Activated naive CD8-positive, alpha-beta T cell treated with anti-CD3 and anti-CD28 coated beads for 36 hours (primary cell): ENCODE measurements around the gene TFDP2. TPM values are rescaled to one million over a fixed set of nuclear protein-coding genes. Genes with fewer than 3 reads are reported as not detected.
"Not testable (repeated sequence)": the region's sequence is repeated elsewhere in the genome, so short reads cannot be mapped to it uniquely, and the experiment has no call there.

Source experiments
- DNase-seq: peaks from one replicate; pipeline ENCODE4 v3.0.0; 2021
- H3K27ac Mint-ChIP-seq: one replicate; pipeline ENCODE4 v1.8.0; 2022; ENCODE audit warnings: mild to moderate bottlenecking, moderate library complexity, mixed read lengths
- H3K27me3 Mint-ChIP-seq: one replicate; pipeline ENCODE4 v1.8.0; 2022; ENCODE audit warnings: mild to moderate bottlenecking, mixed read lengths
- H3K36me3 Mint-ChIP-seq: one replicate; pipeline ENCODE4 v1.8.0; 2021; ENCODE audit warnings: mild to moderate bottlenecking, mixed read lengths
- H3K4me1 Mint-ChIP-seq: one replicate; pipeline ENCODE4 v1.8.0; 2021; ENCODE audit warnings: mixed read lengths
- H3K4me3 Mint-ChIP-seq: one replicate; pipeline ENCODE4 v1.8.0; 2022; ENCODE audit warnings: mild to moderate bottlenecking, moderate library complexity, mixed read lengths
- H3K9me3 Mint-ChIP-seq: one replicate; pipeline ENCODE4 v1.8.0; 2022; ENCODE audit warnings: mixed read lengths
- total RNA-seq, 2 experiments: library from RNA; stranded (reverse); gene quantifications; one replicate each; pipeline ENCODE4 v1.2.3, GENCODE V29; 2021

The TFDP2 gene
- total RNA-seq, 2 experiments from 2014 or later, result 28.1 to 32.0 TPM

- Mint-ChIP-seq H3K36me3 (no peaks in the 10 kb centered on the region), H3K27me3 (no peaks in the 10 kb centered on the region), H3K9me3 (no peaks in the 10 kb centered on the region), H3K4me1 (peaks cover 6% of the 10 kb centered on the region), H3K4me3 (no peak overlapping the region), H3K27ac (no peak overlapping the region)
- no peak for DNase-seq
These were observed 44.6 kb downstream of the TFDP2 start for GRCh38 chr3:142104763-142105162.

GRCh38 chr3:142098964-142099363, 50.4 kb downstream of the TFDP2 start:
- H3K27ac Mint-ChIP-seq, result no peak overlapping the region
- H3K9me3 Mint-ChIP-seq, result no peaks in the 10 kb centered on the region
- H3K4me1 Mint-ChIP-seq, result no peaks in the 10 kb centered on the region
- H3K27me3 Mint-ChIP-seq, result no peaks in the 10 kb centered on the region
- DNase-seq, result no peak
- H3K4me3 Mint-ChIP-seq, result no peak overlapping the region
- H3K36me3 Mint-ChIP-seq, result no peaks in the 10 kb centered on the region

- no peaks in the 10 kb centered on the region for H3K4me1 Mint-ChIP-seq
- H3K4me3 Mint-ChIP-seq, result no peak overlapping the region
- no peaks in the 10 kb centered on the region for H3K36me3 Mint-ChIP-seq
- no peak overlapping the region for H3K27ac Mint-ChIP-seq
- H3K9me3 Mint-ChIP-seq, result no peaks in the 10 kb centered on the region
- no peaks in the 10 kb centered on the region for H3K27me3 Mint-ChIP-seq
- no peak for DNase-seq
These were observed 52.1 kb downstream of the TFDP2 start for GRCh38 chr3:142097099-142097843.

- H3K4me3 Mint-ChIP-seq, result no peak overlapping the region
- H3K27ac Mint-ChIP-seq, result no peak overlapping the region
- H3K27me3 Mint-ChIP-seq, result no peaks in the 10 kb centered on the region
- DNase-seq, result no peak
- H3K9me3 Mint-ChIP-seq, result no peaks in the 10 kb centered on the region
- no peaks in the 10 kb centered on the region for H3K4me1 Mint-ChIP-seq
- H3K36me3 Mint-ChIP-seq, result no peaks in the 10 kb centered on the region
These were observed 53.5 kb downstream of the TFDP2 start for GRCh38 chr3:142095841-142096240.

- not testable (repeated sequence) for H3K36me3 Mint-ChIP-seq, H3K4me3 Mint-ChIP-seq, H3K27ac Mint-ChIP-seq, DNase-seq, H3K27me3 Mint-ChIP-seq, H3K9me3 Mint-ChIP-seq, H3K4me1 Mint-ChIP-seq
These were observed 60.4 kb downstream of the TFDP2 start for GRCh38 chr3:142088925-142089324.

GRCh38 chr3:142088522-142088921, 60.8 kb downstream of the TFDP2 start:
- H3K27me3 Mint-ChIP-seq, result no peaks in the 10 kb centered on the region
- H3K4me1 Mint-ChIP-seq, result no peaks in the 10 kb centered on the region
- peaks cover 9% of the 10 kb centered on the region for H3K9me3 Mint-ChIP-seq
- DNase-seq, result no peak
- no peak overlapping the region for H3K27ac Mint-ChIP-seq
- no peak overlapping the region for H3K4me3 Mint-ChIP-seq
- peaks cover 13% of the 10 kb centered on the region for H3K36me3 Mint-ChIP-seq

GRCh38 chr3:142087676-142088075, 61.7 kb downstream of the TFDP2 start:
- peaks cover 17% of the 10 kb centered on the region for H3K36me3 Mint-ChIP-seq
- no peak overlapping the region for H3K4me3 Mint-ChIP-seq
- H3K27ac Mint-ChIP-seq, result no peak overlapping the region
- peaks cover 11% of the 10 kb centered on the region for H3K9me3 Mint-ChIP-seq
- no peaks in the 10 kb centered on the region for H3K27me3 Mint-ChIP-seq
- H3K4me1 Mint-ChIP-seq, result no peaks in the 10 kb centered on the region
- DNase-seq, result no peak

- no peak overlapping the region for H3K4me3 Mint-ChIP-seq
- no peak for DNase-seq
- H3K9me3 Mint-ChIP-seq, result peaks cover 13% of the 10 kb centered on the region
- no peaks in the 10 kb centered on the region for H3K4me1 Mint-ChIP-seq
- no peak overlapping the region for H3K27ac Mint-ChIP-seq
- no peaks in the 10 kb centered on the region for H3K27me3 Mint-ChIP-seq
- H3K36me3 Mint-ChIP-seq, result peaks cover 20% of the 10 kb centered on the region
These were observed 62.7 kb downstream of the TFDP2 start for GRCh38 chr3:142086581-142087090.

GRCh38 chr3:142081178-142081577, 68.2 kb downstream of the TFDP2 start:
- DNase-seq, result no peak
- peaks cover 42% of the 10 kb centered on the region for H3K36me3 Mint-ChIP-seq
- no peak overlapping the region for H3K27ac Mint-ChIP-seq
- no peaks in the 10 kb centered on the region for H3K4me1 Mint-ChIP-seq
- no peak overlapping the region for H3K4me3 Mint-ChIP-seq
- peaks cover 21% of the 10 kb centered on the region for H3K9me3 Mint-ChIP-seq
- no peaks in the 10 kb centered on the region for H3K27me3 Mint-ChIP-seq

GRCh38 chr3:142077859-142078500, 71.4 kb downstream of the TFDP2 start:
- peaks cover 29% of the 10 kb centered on the region for H3K36me3 Mint-ChIP-seq
- no peak overlapping the region for H3K4me3 Mint-ChIP-seq
- no peak for DNase-seq
- H3K4me1 Mint-ChIP-seq, result no peaks in the 10 kb centered on the region
- no peaks in the 10 kb centered on the region for H3K27me3 Mint-ChIP-seq
- no peak overlapping the region for H3K27ac Mint-ChIP-seq
- peaks cover 12% of the 10 kb centered on the region for H3K9me3 Mint-ChIP-seq

GRCh38 chr3:142077155-142077858, 72.0 kb downstream of the TFDP2 start:
- H3K4me1 Mint-ChIP-seq, result no peaks in the 10 kb centered on the region
- H3K27ac Mint-ChIP-seq, result no peak overlapping the region
- H3K36me3 Mint-ChIP-seq, result peaks cover 24% of the 10 kb centered on the region
- DNase-seq, result no peak
- no peaks in the 10 kb centered on the region for H3K27me3 Mint-ChIP-seq
- no peak overlapping the region for H3K4me3 Mint-ChIP-seq
- H3K9me3 Mint-ChIP-seq, result peaks cover 9% of the 10 kb centered on the region

GRCh38 chr3:142075656-142076055, 73.7 kb downstream of the TFDP2 start:
- not testable (repeated sequence) for H3K9me3 Mint-ChIP-seq, H3K4me1 Mint-ChIP-seq, DNase-seq, H3K27ac Mint-ChIP-seq, H3K4me3 Mint-ChIP-seq, H3K27me3 Mint-ChIP-seq
- H3K36me3 Mint-ChIP-seq, result peaks cover 19% of the 10 kb centered on the region

GRCh38 chr3:142072816-142073215, 76.5 kb downstream of the TFDP2 start:
- no peak for DNase-seq
- H3K9me3 Mint-ChIP-seq, result no peaks in the 10 kb centered on the region
- H3K27me3 Mint-ChIP-seq, result no peaks in the 10 kb centered on the region

GRCh38 chr3:142065932-142066331, 83.4 kb downstream of the TFDP2 start:
- Mint-ChIP-seq H3K4me1 (no peaks in the 10 kb centered on the region), H3K27me3 (no peaks in the 10 kb centered on the region), H3K36me3 (peaks cover 1% of the 10 kb centered on the region), H3K9me3 (peaks cover 3% of the 10 kb centered on the region), H3K27ac (no peak overlapping the region), H3K4me3 (no peak overlapping the region)
- no peak for DNase-seq

More at GRCh38 chr3:142072816-142073215, 76.5 kb downstream of the TFDP2 start:
- no peaks in the 10 kb centered on the region for H3K4me1 Mint-ChIP-seq
- no peaks in the 10 kb centered on the region for H3K36me3 Mint-ChIP-seq
- no peak overlapping the region for H3K27ac Mint-ChIP-seq
- H3K4me3 Mint-ChIP-seq, result no peak overlapping the region

- Mint-ChIP-seq H3K4me1 (no peaks in the 10 kb centered on the region), H3K9me3 (peaks cover 3% of the 10 kb centered on the region), H3K27ac (no peak overlapping the region), H3K4me3 (no peak overlapping the region), H3K27me3 (no peaks in the 10 kb centered on the region), H3K36me3 (peaks cover 1% of the 10 kb centered on the region)
- DNase-seq, result no peak
These were observed 84.0 kb downstream of the TFDP2 start for GRCh38 chr3:142065344-142065743.
